Dendritic cell treated with granulocyte-macrophage colony-stimulating factor and Interleukin-4, amounts not matched to agents 40 ng/mL and 50 ng/mL, for 4 days (primary cell): ENCODE measurements around the gene ITLN1.

Source experiments
- H3K27ac Mint-ChIP-seq: one replicate; pipeline ENCODE4 v1.8.0; 2022; ENCODE audit warnings: mild to moderate bottlenecking, mixed read lengths
- H3K27me3 Mint-ChIP-seq: one replicate; pipeline ENCODE4 v1.8.0; 2022; ENCODE audit warnings: mild to moderate bottlenecking, mixed read lengths
- H3K36me3 Mint-ChIP-seq: one replicate; pipeline ENCODE4 v1.8.0; 2022; ENCODE audit warnings: low read depth, mixed read lengths
- H3K4me1 Mint-ChIP-seq: one replicate; pipeline ENCODE4 v1.8.0; 2022; ENCODE audit warnings: low read depth, mixed read lengths
- H3K4me3 Mint-ChIP-seq: one replicate; pipeline ENCODE4 v1.8.0; 2022; ENCODE audit warnings: mild to moderate bottlenecking, moderate library complexity, mixed read lengths
- H3K9me3 Mint-ChIP-seq: one replicate; pipeline ENCODE4 v1.8.0; 2022; ENCODE audit warnings: mixed read lengths
- intact Hi-C: fragments of 100-400 bp; cut with micrococcal nuclease; formaldehyde crosslinking; loops from one replicate; pipeline ENCODE4 v1.15.0; 2022

The ITLN1 gene

GRCh38 chr1:160858097-160858496 is 26.9 kb downstream of the ITLN1 start:
- peaks cover 39% of the 10 kb centered on the region for H3K4me1 Mint-ChIP-seq
- intact Hi-C loops = no loop called here
- H3K27ac Mint-ChIP-seq = peak overlapping the region; percentile 6
- H3K27me3 Mint-ChIP-seq = no peaks in the 10 kb centered on the region
- no peaks in the 10 kb centered on the region for H3K36me3 Mint-ChIP-seq
- no peaks in the 10 kb centered on the region for H3K9me3 Mint-ChIP-seq
- H3K4me3 Mint-ChIP-seq = no peak overlapping the region

GRCh38 chr1:160855181-160855981 is 29.6 kb downstream of the ITLN1 start:
- Mint-ChIP-seq H3K36me3 (no peaks in the 10 kb centered on the region), H3K4me1 (peaks cover 15% of the 10 kb centered on the region), H3K4me3 (no peak overlapping the region), H3K27me3 (no peaks in the 10 kb centered on the region), H3K9me3 (no peaks in the 10 kb centered on the region), H3K27ac (no peak overlapping the region)
- intact Hi-C loops = no loop called here

- no peak overlapping the region for H3K4me3 Mint-ChIP-seq
- no peaks in the 10 kb centered on the region for H3K9me3 Mint-ChIP-seq
- H3K4me1 Mint-ChIP-seq = peaks cover 9% of the 10 kb centered on the region
- no peaks in the 10 kb centered on the region for H3K27me3 Mint-ChIP-seq
- no peak overlapping the region for H3K27ac Mint-ChIP-seq
- H3K36me3 Mint-ChIP-seq = no peaks in the 10 kb centered on the region
- intact Hi-C loops = no loop called here
Measured at GRCh38 chr1:160853754-160854153, 31.2 kb downstream of the ITLN1 start.

- Mint-ChIP-seq H3K4me1 (peaks cover 2% of the 10 kb centered on the region), H3K27ac (no peak overlapping the region), H3K4me3 (no peak overlapping the region), H3K36me3 (no peaks in the 10 kb centered on the region), H3K27me3 (no peaks in the 10 kb centered on the region), H3K9me3 (no peaks in the 10 kb centered on the region)
- intact Hi-C loops = no loop called here
Measured at GRCh38 chr1:160853014-160853413, 32.0 kb downstream of the ITLN1 start.

GRCh38 chr1:160850993-160851392 is 34.0 kb downstream of the ITLN1 start:
- H3K4me1 Mint-ChIP-seq = no peaks in the 10 kb centered on the region
- no peak overlapping the region for H3K4me3 Mint-ChIP-seq
- H3K36me3 Mint-ChIP-seq = no peaks in the 10 kb centered on the region
- H3K27me3 Mint-ChIP-seq = no peaks in the 10 kb centered on the region
- no peaks in the 10 kb centered on the region for H3K9me3 Mint-ChIP-seq
- intact Hi-C loops = no loop called here
- H3K27ac Mint-ChIP-seq = no peak overlapping the region

GRCh38 chr1:160850541-160850940 is 34.4 kb downstream of the ITLN1 start:
- intact Hi-C loops = no loop called here
- no peaks in the 10 kb centered on the region for H3K36me3 Mint-ChIP-seq
- H3K27ac Mint-ChIP-seq = no peak overlapping the region
- no peaks in the 10 kb centered on the region for H3K9me3 Mint-ChIP-seq
- H3K27me3 Mint-ChIP-seq = no peaks in the 10 kb centered on the region
- H3K4me3 Mint-ChIP-seq = no peak overlapping the region
- H3K4me1 Mint-ChIP-seq = no peaks in the 10 kb centered on the region

- Mint-ChIP-seq H3K36me3 (no peaks in the 10 kb centered on the region), H3K4me1 (peaks cover 11% of the 10 kb centered on the region), H3K27me3 (no peaks in the 10 kb centered on the region), H3K4me3 (no peak overlapping the region), H3K9me3 (no peaks in the 10 kb centered on the region), H3K27ac (no peak overlapping the region)
- intact Hi-C loops = no loop called here
Measured at GRCh38 chr1:160846281-160846680, 38.7 kb downstream of the ITLN1 start.

GRCh38 chr1:160844447-160845232 is 40.3 kb downstream of the ITLN1 start:
- H3K4me3 Mint-ChIP-seq = no peak overlapping the region
- intact Hi-C loops = no loop called here
- H3K4me1 Mint-ChIP-seq = peaks cover 15% of the 10 kb centered on the region
- H3K36me3 Mint-ChIP-seq = no peaks in the 10 kb centered on the region
- H3K27ac Mint-ChIP-seq = no peak overlapping the region
- H3K9me3 Mint-ChIP-seq = no peaks in the 10 kb centered on the region
- no peaks in the 10 kb centered on the region for H3K27me3 Mint-ChIP-seq

- no peak overlapping the region for H3K27ac Mint-ChIP-seq
- intact Hi-C loops = no loop called here
Measured at GRCh38 chr1:160841079-160841478, 43.9 kb downstream of the ITLN1 start.

GRCh38 chr1:160839746-160840145 is 45.2 kb downstream of the ITLN1 start:
- no peaks in the 10 kb centered on the region for H3K9me3 Mint-ChIP-seq
- no peak overlapping the region for H3K4me3 Mint-ChIP-seq
- H3K36me3 Mint-ChIP-seq = no peaks in the 10 kb centered on the region
- peaks cover 32% of the 10 kb centered on the region for H3K4me1 Mint-ChIP-seq
- no peak overlapping the region for H3K27ac Mint-ChIP-seq
- intact Hi-C loops = loop anchor here (5.0 to 10.0 kb wide), 2 partner anchors 38 to 415 kb away; no protein-coding TSS in a partner anchor
- no peaks in the 10 kb centered on the region for H3K27me3 Mint-ChIP-seq

More at GRCh38 chr1:160841079-160841478, 43.9 kb downstream of the ITLN1 start:
- Mint-ChIP-seq H3K36me3 (no peaks in the 10 kb centered on the region), H3K4me3 (no peak overlapping the region), H3K27me3 (no peaks in the 10 kb centered on the region), H3K4me1 (peaks cover 35% of the 10 kb centered on the region), H3K9me3 (no peaks in the 10 kb centered on the region)

- Mint-ChIP-seq H3K27me3 (no peaks in the 10 kb centered on the region), H3K4me3 (no peak overlapping the region), H3K4me1 (peaks cover 32% of the 10 kb centered on the region), H3K9me3 (no peaks in the 10 kb centered on the region), H3K27ac (no peak overlapping the region), H3K36me3 (no peaks in the 10 kb centered on the region)
- intact Hi-C loops = loop anchor here (5.0 to 10.0 kb wide), 2 partner anchors 38 to 414 kb away; no protein-coding TSS in a partner anchor
Measured at GRCh38 chr1:160838888-160839287, 46.1 kb downstream of the ITLN1 start.

GRCh38 chr1:160837558-160838205 is 47.3 kb downstream of the ITLN1 start:
- Mint-ChIP-seq H3K9me3 (no peaks in the 10 kb centered on the region), H3K4me3 (no peak overlapping the region), H3K27me3 (no peaks in the 10 kb centered on the region), H3K36me3 (no peaks in the 10 kb centered on the region), H3K27ac (no peak overlapping the region), H3K4me1 (peaks cover 29% of the 10 kb centered on the region)
- intact Hi-C loops = loop anchor here (5.0 to 10.0 kb wide), 2 partner anchors 40 to 413 kb away; no protein-coding TSS in a partner anchor

- intact Hi-C loops = loop anchor here (5.0 to 10.0 kb wide), 2 partner anchors 40 to 412 kb away; no protein-coding TSS in a partner anchor
- H3K9me3 Mint-ChIP-seq = no peaks in the 10 kb centered on the region
- no peak overlapping the region for H3K4me3 Mint-ChIP-seq
- no peaks in the 10 kb centered on the region for H3K36me3 Mint-ChIP-seq
- no peak overlapping the region for H3K27ac Mint-ChIP-seq
- peaks cover 26% of the 10 kb centered on the region for H3K4me1 Mint-ChIP-seq
- no peaks in the 10 kb centered on the region for H3K27me3 Mint-ChIP-seq
Measured at GRCh38 chr1:160836981-160837557, 47.9 kb downstream of the ITLN1 start.
